GM11168 (cell line): Measurements from ENCODE around the gene KASH5.

Experiments used
- in situ Hi-C: fragments of 300-500 bp; cut with MboI; formaldehyde crosslinking; loops from one replicate; pipeline ENCODE4 v1.12.0; 2022; ENCODE audit warnings: low sequenced_read_pairs; ENCODE audit not compliant: unreplicated experiment

Gene KASH5

GRCh38 chr19:49395581-49396407 lies 7.7 kb downstream of the KASH5 start:
- in situ Hi-C loops = no loop called here

DNA sequence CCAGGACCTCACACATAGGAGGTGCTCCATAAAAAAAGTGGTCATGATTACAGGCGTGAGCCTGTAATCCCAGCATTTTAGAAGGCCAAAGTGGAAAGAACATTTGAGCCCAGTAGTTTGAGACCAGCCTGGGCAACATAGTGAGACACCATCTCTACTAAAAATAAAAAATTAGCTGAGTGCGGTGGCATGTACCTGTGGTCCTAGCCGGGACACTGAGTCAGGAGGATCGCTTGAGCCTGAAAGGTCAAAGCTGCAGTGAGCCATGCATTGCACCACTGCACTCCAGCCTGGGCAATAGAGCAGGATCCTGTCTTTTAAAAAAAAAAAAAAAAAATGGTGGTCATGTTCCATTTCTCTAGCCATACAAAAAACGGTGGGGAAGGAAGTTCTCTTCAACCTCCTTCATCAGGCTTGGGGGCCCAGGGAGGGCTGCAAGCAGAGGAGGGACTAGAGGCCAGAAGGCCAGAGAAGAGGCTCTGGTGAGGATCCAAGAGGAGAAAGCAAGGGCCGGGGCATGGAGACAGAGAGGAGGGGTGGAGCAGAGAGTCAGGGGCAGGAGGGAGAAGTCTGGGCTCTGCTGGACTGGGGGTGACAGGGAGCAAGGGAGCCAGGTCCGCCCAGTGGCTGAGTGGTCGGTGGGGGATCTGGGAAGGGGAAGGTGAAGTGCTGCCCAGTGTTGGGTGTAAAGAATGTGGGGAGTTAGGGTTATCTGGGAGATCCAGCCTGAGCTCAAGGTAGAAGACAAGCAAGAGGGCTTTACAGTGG lies 8.9 kb downstream of the KASH5 start:
- in situ Hi-C loops = no loop called here

DNA sequence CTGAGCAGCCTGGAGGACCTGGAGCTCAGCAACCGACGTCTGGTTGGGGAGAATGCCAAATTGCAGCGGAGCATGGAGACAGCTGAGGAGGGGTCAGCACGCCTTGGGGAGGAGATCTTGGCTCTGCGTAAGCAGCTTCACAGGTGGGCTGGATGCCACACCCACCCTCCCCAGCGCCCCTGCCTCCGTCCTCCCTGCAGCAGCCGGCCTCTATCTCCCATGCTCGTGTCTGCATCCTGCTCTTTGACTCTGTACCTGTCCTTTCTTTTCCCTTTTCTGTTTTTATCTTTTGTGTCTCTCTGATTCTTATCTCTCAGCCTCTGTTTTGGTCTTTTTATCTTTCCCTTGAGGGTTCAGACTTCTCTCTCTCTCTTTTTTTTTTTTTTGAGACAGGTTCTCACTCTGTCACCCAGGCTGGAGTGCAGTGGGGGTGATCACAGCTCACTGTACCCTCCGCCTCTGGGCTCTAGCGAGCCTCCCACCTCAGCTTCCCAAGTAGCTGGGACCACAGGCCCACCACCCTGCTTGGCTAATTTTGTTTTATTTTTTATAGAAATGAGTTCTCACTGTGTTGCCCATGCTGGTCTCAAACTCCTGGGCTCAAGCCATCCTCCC lies 10.1 kb downstream of the KASH5 start:
- in situ Hi-C loops = no loop called here

GRCh38 chr19:49398931-49399330 lies 10.9 kb downstream of the KASH5 start:
- in situ Hi-C loops = no loop called here

DNA sequence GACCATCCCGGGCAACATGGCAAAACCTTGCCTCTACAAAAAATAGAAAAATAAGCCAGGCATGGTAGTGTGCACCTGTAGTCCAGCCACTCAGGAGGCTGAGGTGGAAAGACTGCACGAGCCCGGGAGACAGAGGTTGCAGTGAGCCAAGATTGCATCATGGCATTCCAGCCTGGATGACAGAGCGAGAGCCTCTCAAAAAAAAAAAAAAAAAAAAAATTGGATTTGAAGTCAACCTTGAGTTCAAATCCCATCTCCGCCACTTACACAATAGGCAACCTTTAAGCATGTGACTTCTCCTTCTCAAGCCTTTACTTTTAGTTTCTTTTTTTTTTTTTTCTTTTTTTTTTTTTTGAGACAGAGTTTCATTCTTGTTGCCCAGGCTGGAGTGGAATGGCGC lies 12.0 kb downstream of the KASH5 start:
- in situ Hi-C loops = no loop called here

DNA sequence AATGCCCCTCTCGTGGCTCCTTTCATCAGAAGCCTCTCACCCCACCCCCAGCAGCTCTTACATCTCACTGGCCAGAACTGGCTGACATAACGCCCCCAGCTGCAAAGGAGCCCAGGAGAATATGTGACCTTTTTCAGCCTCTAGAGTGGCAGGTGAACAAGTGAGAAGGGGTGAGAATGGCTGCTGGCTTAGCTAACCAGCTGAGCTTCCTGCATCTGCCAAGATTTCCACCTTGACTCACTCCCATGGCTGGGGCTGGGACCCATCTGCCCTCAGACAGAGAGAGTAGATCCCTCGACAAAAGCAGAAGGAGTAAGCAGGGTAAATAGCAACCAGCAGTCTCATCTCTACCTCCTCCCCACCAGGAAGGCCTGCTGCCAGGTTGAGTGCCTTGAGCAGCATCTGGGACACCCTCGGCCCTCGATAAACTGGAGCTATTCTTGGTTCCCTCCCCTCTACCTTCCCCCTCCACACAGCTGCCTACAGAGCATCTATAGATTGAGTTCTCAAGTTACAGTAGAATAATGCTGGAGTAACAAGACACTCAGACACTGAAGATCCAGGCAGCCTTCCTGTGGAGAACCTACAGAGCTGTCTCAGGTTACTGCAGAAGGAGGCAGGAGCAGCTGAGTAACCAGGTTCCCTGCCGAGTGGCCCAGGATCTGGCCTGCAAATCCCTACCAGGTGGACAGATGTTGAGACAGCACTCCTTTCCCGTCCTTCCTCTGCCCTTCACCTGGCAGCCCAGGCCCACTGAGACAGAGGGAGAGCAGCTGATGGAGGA lies 15.5 kb downstream of the KASH5 start:
- in situ Hi-C loops = no loop called here

- in situ Hi-C loops = no loop called here
These were observed 19.0 kb downstream of the KASH5 start for GRCh38 chr19:49407079-49407478.

DNA sequence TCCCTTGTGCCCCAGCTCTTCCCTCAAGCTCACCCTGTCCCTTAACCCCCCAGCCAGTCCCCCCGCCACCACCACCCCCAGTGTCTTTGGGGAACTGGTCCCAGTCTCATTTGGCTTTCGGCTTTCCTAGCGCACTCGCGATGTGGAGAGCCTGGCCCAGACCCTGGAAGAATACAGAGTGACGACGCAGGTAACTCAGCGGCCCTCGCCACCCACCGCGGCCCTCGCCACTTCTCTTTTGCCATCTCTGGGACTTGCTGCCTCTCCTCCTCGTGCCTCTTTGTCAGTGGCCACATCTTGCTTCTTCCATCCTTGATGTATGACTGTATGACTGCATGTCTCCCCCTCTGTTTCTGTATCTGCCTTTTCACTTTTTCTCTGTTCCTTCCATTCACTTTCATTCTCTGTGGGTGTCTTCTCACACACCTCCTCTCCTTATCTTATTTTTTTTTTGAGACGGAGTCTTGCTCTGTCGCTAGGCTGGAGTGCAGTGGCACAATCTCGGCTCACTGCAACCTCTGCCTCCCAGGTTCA lies 19.5 kb downstream of the KASH5 start:
- in situ Hi-C loops = no loop called here

- in situ Hi-C loops = no loop called here
These were observed 20.9 kb downstream of the KASH5 start for GRCh38 chr19:49408816-49409440.

DNA sequence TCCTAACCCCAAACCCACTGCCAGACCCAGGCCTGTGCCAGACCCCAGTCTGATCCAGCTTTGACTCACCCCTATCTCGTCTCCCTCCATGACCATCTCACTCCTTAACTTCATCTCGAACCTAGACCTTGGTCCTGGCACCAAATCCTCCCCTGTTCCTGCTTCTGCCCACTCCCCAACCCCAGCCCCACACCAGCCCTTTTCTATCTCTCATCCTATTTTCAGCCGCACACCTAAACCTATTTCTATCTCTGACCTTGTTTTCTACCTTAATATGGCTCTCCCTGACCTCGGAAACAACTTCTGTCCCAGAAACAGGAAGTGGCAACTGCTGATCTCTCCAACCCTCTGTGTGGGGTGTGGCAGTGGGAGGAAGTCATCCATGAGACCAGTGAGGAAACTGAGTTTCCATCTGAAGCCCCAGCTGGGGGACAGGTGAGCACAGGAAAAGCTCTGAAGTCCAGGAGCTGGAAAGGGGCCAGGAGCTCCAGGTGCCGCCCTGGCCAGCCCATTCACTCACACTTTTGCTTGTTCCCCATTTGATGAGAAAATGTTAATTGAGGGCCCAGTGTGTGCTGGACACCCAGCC lies 21.5 kb downstream of the KASH5 start:
- in situ Hi-C loops = no loop called here

GRCh38 chr19:49411681-49412326 lies 23.8 kb downstream of the KASH5 start:
- in situ Hi-C loops = no loop called here

- in situ Hi-C loops = no loop called here
These were observed 25.3 kb downstream of the KASH5 start for GRCh38 chr19:49413348-49413747.

DNA sequence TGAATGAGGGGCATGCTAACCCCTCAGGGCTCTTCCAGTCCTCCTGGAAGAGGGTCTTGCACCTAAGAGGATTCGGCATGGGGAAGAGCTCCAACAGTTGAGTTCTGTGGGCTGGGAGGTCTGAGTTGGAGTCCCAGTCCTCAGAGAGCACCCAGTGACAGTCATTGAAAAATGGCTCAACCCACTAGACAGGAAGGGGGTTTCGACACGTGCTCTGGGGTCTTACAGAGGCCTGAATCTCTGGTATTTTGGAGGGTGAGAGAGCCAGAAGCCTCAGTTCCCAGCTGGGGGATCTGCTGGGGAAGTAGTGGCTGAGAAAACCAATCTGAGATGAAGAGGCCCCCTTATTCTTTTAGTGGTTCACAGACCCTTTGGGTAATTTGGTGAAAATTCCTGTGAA lies 26.2 kb downstream of the KASH5 start:
- in situ Hi-C loops = no loop called here

- in situ Hi-C loops = no loop called here
These were observed 27.2 kb downstream of the KASH5 start for GRCh38 chr19:49415102-49415809.

- in situ Hi-C loops = no loop called here
These were observed 27.8 kb downstream of the KASH5 start for GRCh38 chr19:49415810-49416200.

DNA sequence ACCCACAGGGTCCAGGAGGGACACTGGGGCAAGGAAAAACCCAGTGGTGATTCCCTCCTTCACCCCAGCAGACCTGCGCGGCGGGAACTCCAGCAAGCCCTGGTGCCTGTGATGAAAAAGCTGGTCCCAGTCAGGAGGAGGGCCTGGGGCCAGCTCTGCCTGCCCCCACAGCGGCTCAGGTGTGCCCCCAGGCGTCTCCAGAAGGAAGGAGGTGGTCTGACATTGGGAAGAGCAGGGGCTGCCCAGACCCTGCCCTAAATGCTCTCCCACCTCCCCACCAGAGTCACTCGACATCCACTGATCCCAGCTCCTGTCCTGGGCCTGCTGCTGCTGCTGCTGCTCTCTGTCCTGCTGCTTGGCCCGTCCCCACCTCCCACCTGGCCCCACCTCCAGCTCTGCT lies 29.0 kb downstream of the KASH5 start:
- in situ Hi-C loops = no loop called here

- in situ Hi-C loops = no loop called here
These were observed 30.5 kb downstream of the KASH5 start for GRCh38 chr19:49418511-49418910.

- in situ Hi-C loops = no loop called here
These were observed 31.1 kb downstream of the KASH5 start for GRCh38 chr19:49419173-49419572.
